HG03565 (cell line): ENCODE results near the gene ZC2HC1B.
"Not testable (repeated sequence)": the region's sequence is repeated elsewhere in the genome, so short reads cannot be mapped to it uniquely, and the experiment has no call there.

ENCODE experiments used
- ATAC-seq: cut with Tn5 transposase; IDR thresholded peaks from one replicate; pipeline ENCODE4 v1.9.1; 2021; ENCODE audit warnings: mild to moderate bottlenecking, moderate library complexity; ENCODE audit not compliant: unreplicated experiment

The ZC2HC1B gene

GRCh38 chr6:143867236-143867635 is 3.0 kb downstream of the ZC2HC1B start:
- no peak for ATAC-seq

GRCh38 chr6:143868808-143869207 is 4.5 kb downstream of the ZC2HC1B start:
- ATAC-seq, result not testable (repeated sequence)

- not testable (repeated sequence) for ATAC-seq
Observed at GRCh38 chr6:143871202-143871730, 7.0 kb downstream of the ZC2HC1B start.

- ATAC-seq, result peak; percentile 94
Observed at GRCh38 chr6:143872201-143872600, 7.9 kb downstream of the ZC2HC1B start.

GRCh38 chr6:143873600-143873999 is 9.3 kb downstream of the ZC2HC1B start:
- ATAC-seq, result not testable (repeated sequence)

- ATAC-seq, result not testable (repeated sequence)
Observed at GRCh38 chr6:143874503-143874902, 10.2 kb downstream of the ZC2HC1B start.

GRCh38 chr6:143877584-143878271 is 13.5 kb downstream of the ZC2HC1B start:
- no peak for ATAC-seq

GRCh38 chr6:143878272-143878760 is 14.0 kb downstream of the ZC2HC1B start:
- no peak for ATAC-seq

- ATAC-seq, result no peak
Observed at GRCh38 chr6:143880412-143880811, 16.1 kb downstream of the ZC2HC1B start.

- ATAC-seq, result no peak
Observed at GRCh38 chr6:143882401-143882930, 18.2 kb downstream of the ZC2HC1B start.

- ATAC-seq, result no peak
Observed at GRCh38 chr6:143884216-143884900, 20.1 kb downstream of the ZC2HC1B start.

GRCh38 chr6:143885116-143885515 is 20.8 kb downstream of the ZC2HC1B start:
- ATAC-seq, result no peak

GRCh38 chr6:143894655-143895054 is 30.4 kb downstream of the ZC2HC1B start:
- ATAC-seq, result no peak

- no peak for ATAC-seq
Observed at GRCh38 chr6:143896126-143896860, 32.0 kb downstream of the ZC2HC1B start.

GRCh38 chr6:143900358-143900757 is 36.1 kb downstream of the ZC2HC1B start:
- no peak for ATAC-seq

GRCh38 chr6:143901885-143902750 is 37.8 kb downstream of the ZC2HC1B start:
- peak; percentile 94 for ATAC-seq

- ATAC-seq, result no peak
Observed at GRCh38 chr6:143902827-143903226, 38.6 kb downstream of the ZC2HC1B start.

- no peak for ATAC-seq
Observed at GRCh38 chr6:143911028-143911427, 46.8 kb downstream of the ZC2HC1B start.

- ATAC-seq, result no peak
Observed at GRCh38 chr6:143912671-143913070, 48.4 kb downstream of the ZC2HC1B start.

- ATAC-seq, result not testable (repeated sequence)
Observed at GRCh38 chr6:143917026-143917425, 52.8 kb downstream of the ZC2HC1B start.
